Activated CD4-positive, alpha-beta T cell treated with anti-CD3 and anti-CD28 coated beads for 1 hour (primary cell): ENCODE measurements around the gene GDF10.

Source experiments
- DNase-seq: peaks from one replicate; pipeline ENCODE4 v3.0.0-alpha.2; 2020

Gene GDF10

GRCh38 chr10:47316131-47316530 is 16.1 kb downstream of the GDF10 start:
- DNase-seq = no peak

- DNase-seq = no peak
These were observed 17.3 kb downstream of the GDF10 start for GRCh38 chr10:47317251-47317650.

GRCh38 chr10:47318706-47319105 is 18.7 kb downstream of the GDF10 start:
- DNase-seq = no peak

- no peak for DNase-seq
These were observed 19.8 kb downstream of the GDF10 start for GRCh38 chr10:47319784-47320183.

GRCh38 chr10:47320812-47321211 is 20.8 kb downstream of the GDF10 start:
- no peak for DNase-seq

- DNase-seq = no peak
These were observed 21.7 kb downstream of the GDF10 start for GRCh38 chr10:47321521-47322195.

- no peak for DNase-seq
These were observed 22.5 kb downstream of the GDF10 start, which contains the start of gene GDF2 for GRCh38 chr10:47322300-47323061. Gene GDF2 (plus strand): TSS chr10:47322454. CDS start chr10:47322669, 215 bp downstream.

- no peak for DNase-seq
These were observed 23.1 kb downstream of the GDF10 start for GRCh38 chr10:47323087-47323486.

GRCh38 chr10:47323636-47324296 is 23.8 kb downstream of the GDF10 start:
- no peak for DNase-seq

GRCh38 chr10:47325303-47326291 is 25.6 kb downstream of the GDF10 start:
- no peak for DNase-seq

GRCh38 chr10:47326306-47326926 is 26.4 kb downstream of the GDF10 start:
- DNase-seq = no peak

- no peak for DNase-seq
These were observed 26.9 kb downstream of the GDF10 start for GRCh38 chr10:47326927-47327330.

GRCh38 chr10:47329855-47330254 is 29.9 kb downstream of the GDF10 start:
- no peak for DNase-seq

- DNase-seq = no peak
These were observed 30.4 kb downstream of the GDF10 start for GRCh38 chr10:47330366-47330765.

- DNase-seq = no peak
These were observed 30.8 kb downstream of the GDF10 start for GRCh38 chr10:47330804-47331203.

GRCh38 chr10:47331491-47331890 is 31.5 kb downstream of the GDF10 start:
- DNase-seq = no peak

- no peak for DNase-seq
These were observed 32.0 kb downstream of the GDF10 start for GRCh38 chr10:47331954-47332353.

GRCh38 chr10:47332371-47332770 is 32.4 kb downstream of the GDF10 start:
- no peak for DNase-seq

- no peak for DNase-seq
These were observed 32.9 kb downstream of the GDF10 start for GRCh38 chr10:47332946-47333345.

GRCh38 chr10:47333532-47333931 is 33.5 kb downstream of the GDF10 start:
- no peak for DNase-seq

- no peak for DNase-seq
These were observed 34.7 kb downstream of the GDF10 start for GRCh38 chr10:47334466-47335295.
